ENCODE measurements around the gene PGM1.

PGM1 gene

GRCh38 chr1:63675420-63675931 lies 82.3 kb downstream of the PGM1 start:
- Histone ChIP-seq H3K36me3 (ENCODE audit: control insufficient read depth, insufficient read depth, low read length) (no peaks in the 10 kb centered on the region), H3K27me3 (replicated peaks; ENCODE audit: control insufficient read depth, insufficient read depth, low read length) (no peaks in the 10 kb centered on the region), H3K4me3 (replicated peaks; ENCODE audit: low read depth, low read length) (no peak overlapping the region)
- no peak for DNase-seq (ENCODE audit: extremely low read depth, insufficient read length)
- TF ChIP-seq CTCF (IDR thresholded peaks at IDR 0.05; ENCODE audit: insufficient read depth, low read length, poor library complexity, severe bottlenecking), result no peak

- Histone ChIP-seq H3K36me3 (ENCODE audit: control insufficient read depth, insufficient read depth, low read length) (no peaks in the 10 kb centered on the region), H3K4me3 (replicated peaks; ENCODE audit: low read depth, low read length) (no peak overlapping the region), H3K27me3 (replicated peaks; ENCODE audit: control insufficient read depth, insufficient read depth, low read length) (no peaks in the 10 kb centered on the region)
- DNase-seq (ENCODE audit: extremely low read depth, insufficient read length), result no peak
- no peak for TF ChIP-seq CTCF (IDR thresholded peaks at IDR 0.05; ENCODE audit: insufficient read depth, low read length, poor library complexity, severe bottlenecking)
These were observed 84.3 kb downstream of the PGM1 start for GRCh38 chr1:63677497-63677896.

GRCh38 chr1:63678200-63678599 lies 85.0 kb downstream of the PGM1 start:
- no peak for TF ChIP-seq CTCF (IDR thresholded peaks at IDR 0.05; ENCODE audit: insufficient read depth, low read length, poor library complexity, severe bottlenecking)
- Histone ChIP-seq H3K36me3 (ENCODE audit: control insufficient read depth, insufficient read depth, low read length) (no peaks in the 10 kb centered on the region), H3K27me3 (replicated peaks; ENCODE audit: control insufficient read depth, insufficient read depth, low read length) (no peaks in the 10 kb centered on the region), H3K4me3 (replicated peaks; ENCODE audit: low read depth, low read length) (no peak overlapping the region)
- no peak for DNase-seq (ENCODE audit: extremely low read depth, insufficient read length)

- Histone ChIP-seq H3K36me3 (ENCODE audit: control insufficient read depth, insufficient read depth, low read length) (no peaks in the 10 kb centered on the region), H3K4me3 (replicated peaks; ENCODE audit: low read depth, low read length) (no peak overlapping the region), H3K27me3 (replicated peaks; ENCODE audit: control insufficient read depth, insufficient read depth, low read length) (no peaks in the 10 kb centered on the region)
- DNase-seq (ENCODE audit: extremely low read depth, insufficient read length), result no peak
- no peak for TF ChIP-seq CTCF (IDR thresholded peaks at IDR 0.05; ENCODE audit: insufficient read depth, low read length, poor library complexity, severe bottlenecking)
These were observed 85.9 kb downstream of the PGM1 start for GRCh38 chr1:63679076-63679475.

- TF ChIP-seq CTCF (IDR thresholded peaks at IDR 0.05; ENCODE audit: insufficient read depth, low read length, poor library complexity, severe bottlenecking), result no peak
- DNase-seq (ENCODE audit: extremely low read depth, insufficient read length), result no peak
- H3K36me3 ChIP-seq (ENCODE audit: control insufficient read depth, insufficient read depth, low read length), result no peaks in the 10 kb centered on the region
These were observed 86.4 kb downstream of the PGM1 start for GRCh38 chr1:63679589-63679988.

GRCh38 chr1:63682936-63683335 lies 89.7 kb downstream of the PGM1 start:
- H3K36me3 ChIP-seq (ENCODE audit: control insufficient read depth, insufficient read depth, low read length), result no peaks in the 10 kb centered on the region
- TF ChIP-seq CTCF (IDR thresholded peaks at IDR 0.05; ENCODE audit: insufficient read depth, low read length, poor library complexity, severe bottlenecking), result no peak
- no peak overlapping the region for H3K4me3 ChIP-seq (replicated peaks; ENCODE audit: low read depth, low read length)
- DNase-seq (ENCODE audit: extremely low read depth, insufficient read length), result no peak
- no peaks in the 10 kb centered on the region for H3K27me3 ChIP-seq (replicated peaks; ENCODE audit: control insufficient read depth, insufficient read depth, low read length)

More at GRCh38 chr1:63679589-63679988, 86.4 kb downstream of the PGM1 start:
- Histone ChIP-seq H3K4me3 (replicated peaks; ENCODE audit: low read depth, low read length) (no peak overlapping the region), H3K27me3 (replicated peaks; ENCODE audit: control insufficient read depth, insufficient read depth, low read length) (no peaks in the 10 kb centered on the region)

Measured in GM06990 (cell line).